Activated naive CD4-positive, alpha-beta T cell treated with Interleukin-2 at 50 U/mL for 16 hours (primary cell): ENCODE results near the gene DCBLD2.

Source experiments
- DNase-seq: peaks from one replicate; pipeline ENCODE4 v3.0.0-alpha.2; 2020

DCBLD2 gene

GRCh38 chr3:98827221-98827920 lies 74.1 kb downstream of the DCBLD2 start:
- DNase-seq = no peak

GRCh38 chr3:98826126-98826525 lies 75.4 kb downstream of the DCBLD2 start:
- no peak for DNase-seq

GRCh38 chr3:98824256-98824655 lies 77.2 kb downstream of the DCBLD2 start:
- DNase-seq = no peak

GRCh38 chr3:98823791-98824190 lies 77.7 kb downstream of the DCBLD2 start:
- DNase-seq = no peak

DNA sequence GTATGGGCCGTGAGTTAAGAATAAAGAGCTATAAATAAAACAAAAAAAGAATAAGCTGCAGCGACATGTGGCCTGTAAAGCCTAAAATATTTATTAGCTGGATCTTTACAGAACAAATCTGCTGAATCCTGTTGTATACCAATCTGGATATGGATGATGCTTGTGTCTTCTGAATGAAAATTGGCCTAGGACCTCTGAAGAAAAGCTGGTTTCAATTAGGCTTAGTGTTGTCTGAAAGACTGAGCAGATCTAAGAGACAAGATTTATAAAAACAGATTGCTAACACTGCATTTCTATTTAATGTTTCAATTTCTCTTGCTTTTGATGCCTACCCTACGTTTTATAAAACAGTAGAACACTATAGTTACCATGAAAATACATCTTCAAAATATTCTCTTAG lies 80.4 kb downstream of the DCBLD2 start:
- no peak for DNase-seq

GRCh38 chr3:98817547-98818041 lies 83.9 kb downstream of the DCBLD2 start:
- DNase-seq = no peak

DNA sequence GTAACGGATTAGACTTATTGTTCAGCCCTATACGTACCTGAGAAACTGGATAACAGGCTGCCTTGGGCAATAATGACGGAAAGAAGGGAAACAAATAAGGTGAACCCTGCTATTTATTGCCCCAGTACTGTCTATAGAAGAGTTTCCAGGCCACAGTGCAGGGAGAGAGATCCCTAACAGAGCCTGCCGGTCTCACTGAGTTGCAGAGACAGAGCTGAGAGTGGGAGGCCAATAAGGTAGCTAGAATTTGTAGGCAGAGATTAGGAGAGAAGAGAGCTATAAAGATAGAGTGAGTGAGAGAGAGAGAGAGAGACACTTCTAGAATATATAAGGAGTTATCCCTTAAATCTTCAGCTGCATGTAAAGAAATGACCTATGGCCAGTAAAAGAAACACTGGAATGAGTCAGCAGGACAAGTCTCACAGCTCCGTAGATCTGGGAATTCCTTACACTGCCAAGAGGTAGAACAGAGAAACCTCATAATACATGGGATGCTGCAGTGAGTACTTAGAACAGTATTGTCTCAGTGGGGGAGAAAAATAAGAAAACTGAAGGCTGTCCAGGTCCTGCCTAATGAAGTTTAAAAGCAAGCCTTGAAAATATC lies 86.6 kb downstream of the DCBLD2 start:
- DNase-seq = no peak

DNA sequence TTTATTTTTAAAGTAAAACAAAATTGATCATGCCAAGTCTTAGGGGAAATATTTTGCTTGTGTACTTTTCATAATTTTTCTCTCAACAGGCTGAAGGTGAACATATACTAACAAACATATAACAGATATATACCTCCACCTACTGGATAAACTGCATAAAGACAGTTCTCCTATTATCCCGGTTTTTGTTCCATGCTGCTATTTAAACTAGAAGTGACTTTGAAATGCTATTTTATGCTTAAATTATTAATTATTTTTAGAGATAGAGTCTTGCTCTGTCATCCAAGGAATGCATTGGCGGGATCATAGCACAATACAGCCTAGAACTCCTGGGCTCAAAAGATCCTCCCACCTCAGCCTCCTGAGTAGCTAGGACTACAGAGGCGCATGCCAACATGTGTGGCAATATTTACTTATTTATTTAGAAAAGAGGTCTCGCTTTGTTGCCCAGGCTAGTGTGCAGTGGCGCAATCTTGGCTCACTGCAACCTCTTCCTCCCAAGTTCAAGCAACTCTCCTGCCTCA lies 88.6 kb downstream of the DCBLD2 start:
- DNase-seq = no peak

DNA sequence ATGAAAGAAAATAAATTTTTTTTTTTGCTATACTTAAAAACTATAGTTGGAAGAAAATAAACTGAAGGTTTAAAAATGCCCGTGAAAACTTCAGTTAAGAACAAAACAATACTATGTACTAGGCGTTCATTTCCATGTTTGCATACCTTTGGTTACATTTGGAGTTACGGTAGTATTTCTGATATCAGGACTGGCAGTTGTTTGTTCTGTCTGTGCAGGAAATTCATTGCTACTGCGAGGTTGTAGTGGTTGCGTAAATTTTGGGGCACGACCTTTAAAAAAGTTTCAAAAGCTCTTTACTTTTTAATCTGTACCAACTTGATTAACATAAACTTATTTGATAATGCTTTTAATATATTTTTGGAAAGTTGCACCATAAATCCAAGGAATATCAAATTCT lies 90.4 kb downstream of the DCBLD2 start:
- no peak for DNase-seq

DNA sequence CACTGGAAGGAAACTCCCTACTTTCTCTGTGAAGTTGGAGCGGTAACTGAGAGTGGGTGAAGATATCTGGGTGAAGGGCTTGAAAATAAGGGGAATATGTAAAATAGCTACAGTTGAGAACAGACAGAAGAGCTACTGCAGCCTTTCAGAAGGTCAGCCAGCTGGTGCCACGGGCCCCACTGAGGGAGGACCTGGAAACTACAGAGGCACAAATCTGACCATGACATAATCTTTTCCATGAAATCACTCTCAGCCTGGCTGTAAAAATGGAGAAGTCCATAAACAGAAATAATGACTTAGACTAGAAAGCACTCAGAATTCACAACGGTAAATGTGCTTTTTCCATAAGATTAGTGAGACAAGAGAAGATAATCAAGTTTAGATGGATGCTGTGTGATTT lies 91.9 kb downstream of the DCBLD2 start:
- DNase-seq = no peak

DNA sequence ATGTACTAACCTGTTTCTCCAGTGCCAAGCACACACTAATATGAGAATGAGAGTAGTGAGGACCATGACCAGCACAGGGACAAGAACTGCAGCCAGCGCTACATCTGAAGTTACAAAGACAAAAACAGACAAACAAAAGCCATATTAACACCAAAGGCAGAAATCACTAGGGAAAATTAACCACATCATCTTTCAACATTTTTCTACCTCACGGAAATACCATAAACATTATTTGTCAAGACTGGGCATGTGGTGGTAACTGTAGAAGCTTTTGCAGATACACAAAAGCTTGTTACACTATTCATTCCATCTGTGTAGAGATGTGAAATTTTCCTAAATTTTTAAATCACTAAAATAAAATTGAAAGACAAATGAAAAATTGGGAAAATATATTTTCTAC lies 93.4 kb downstream of the DCBLD2 start:
- DNase-seq = no peak

DNA sequence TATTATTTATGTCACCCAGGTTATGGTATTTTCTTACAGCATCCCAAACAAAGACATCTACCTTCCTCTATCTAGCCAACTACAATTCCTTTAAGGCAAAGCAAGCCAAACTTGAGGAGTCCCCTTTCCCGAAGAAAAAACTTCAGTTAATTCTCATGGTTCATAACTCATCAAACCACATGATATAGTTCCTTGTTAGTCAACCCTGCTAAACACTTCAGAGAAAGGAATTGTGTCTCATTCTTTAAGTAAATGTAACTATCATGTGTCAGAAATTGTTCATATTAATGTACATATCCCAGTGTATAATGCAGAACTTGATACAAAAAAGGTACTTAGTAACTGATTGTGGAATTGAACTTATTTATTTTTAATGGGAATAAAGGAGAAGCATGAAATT lies 93.9 kb downstream of the DCBLD2 start:
- DNase-seq = no peak

DNA sequence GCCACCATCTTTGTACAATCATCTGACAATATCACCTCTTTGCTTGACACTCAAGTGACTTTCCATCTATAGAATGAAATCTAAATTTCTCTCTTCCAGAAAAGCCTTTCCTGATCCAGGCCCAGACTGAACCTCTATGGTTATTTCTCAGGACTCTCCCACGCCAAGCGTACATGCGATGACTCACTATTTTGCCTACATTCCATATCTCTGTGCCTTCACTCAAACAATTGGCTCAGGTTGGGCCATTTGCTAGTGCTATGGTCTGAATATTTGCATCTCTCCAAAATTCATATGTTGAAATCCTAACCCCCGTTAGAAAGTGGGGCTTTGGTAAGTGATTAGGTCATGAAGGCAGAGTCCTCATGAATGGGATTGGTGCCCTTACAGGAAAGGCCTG lies 94.5 kb downstream of the DCBLD2 start:
- no peak for DNase-seq

DNA sequence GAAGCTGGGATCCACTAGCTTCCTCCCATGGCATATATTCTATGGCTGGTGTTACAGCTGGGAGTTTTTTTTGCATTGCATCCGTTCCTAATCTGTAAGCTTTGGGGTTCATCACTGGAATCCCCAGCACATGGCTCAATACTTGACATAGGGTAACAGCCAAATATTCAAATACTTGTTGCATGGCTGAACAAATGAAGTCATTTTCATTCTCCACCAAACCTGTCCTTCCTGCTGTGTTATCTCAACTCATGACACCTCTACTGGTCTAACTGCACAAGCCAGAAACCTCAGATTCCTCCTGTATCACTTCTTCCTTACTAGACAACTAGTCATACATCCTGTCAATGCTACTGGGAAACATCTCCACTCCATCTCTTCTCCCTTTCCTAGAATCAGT lies 95.0 kb downstream of the DCBLD2 start:
- DNase-seq = no peak

GRCh38 chr3:98805571-98805970 lies 95.9 kb downstream of the DCBLD2 start:
- no peak for DNase-seq

- no peak for DNase-seq
Measured at GRCh38 chr3:98801043-98801747, 100.3 kb downstream of the DCBLD2 start.

DNA sequence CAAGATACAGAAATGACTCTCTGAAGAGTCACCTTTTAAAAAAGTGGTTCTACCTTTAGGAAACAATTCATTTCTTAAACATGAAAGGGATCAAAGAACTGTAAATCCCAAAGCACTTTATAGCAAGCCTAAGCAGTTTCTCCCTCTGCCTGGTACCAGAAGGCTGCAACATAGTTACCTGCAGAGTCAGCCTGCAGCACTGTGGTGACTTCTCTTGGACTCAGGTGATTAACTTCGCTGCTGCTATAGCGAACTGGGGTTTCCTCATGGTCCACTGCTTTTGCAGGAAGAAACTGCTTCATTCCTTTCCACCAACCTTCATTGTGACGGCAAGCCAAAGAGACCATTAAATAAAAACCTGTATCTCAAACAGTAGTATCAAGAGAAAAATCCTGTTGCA lies 101.1 kb downstream of the DCBLD2 start:
- no peak for DNase-seq

DNA sequence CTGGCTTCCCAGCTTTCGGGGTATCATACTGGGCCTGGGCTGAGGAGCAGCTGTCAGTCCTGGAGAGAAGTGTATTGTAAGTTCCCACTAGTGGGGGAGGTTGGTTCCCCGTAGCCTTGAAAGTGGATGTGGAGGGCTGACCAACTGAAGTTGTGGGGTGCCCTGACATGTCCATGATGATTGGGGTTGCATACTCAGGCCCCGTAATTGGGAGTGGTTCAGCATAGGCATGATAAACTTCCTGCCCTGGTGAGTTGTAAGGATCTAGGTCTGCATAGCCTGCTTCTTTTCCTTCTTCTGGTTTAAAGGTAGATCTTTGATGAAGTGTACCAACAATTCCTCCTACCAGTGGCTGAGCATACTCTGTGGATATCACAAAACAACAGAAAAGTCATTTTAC lies 102.0 kb downstream of the DCBLD2 start:
- no peak for DNase-seq

GRCh38 chr3:98798820-98799219 lies 102.7 kb downstream of the DCBLD2 start:
- no peak for DNase-seq

- no peak for DNase-seq
Measured at GRCh38 chr3:98797905-98798304, 103.6 kb downstream of the DCBLD2 start.

- DNase-seq = no peak
Measured at GRCh38 chr3:98796334-98796733, 105.2 kb downstream of the DCBLD2 start.

- DNase-seq = no peak
Measured at GRCh38 chr3:98793971-98794370, 107.5 kb downstream of the DCBLD2 start.

- DNase-seq = no peak
Measured at GRCh38 chr3:98791341-98792325, 109.9 kb downstream of the DCBLD2 start.
